Effector CD4-positive, alpha-beta T cell (primary cell): ENCODE results near the gene CHRDL2.

Experiments
- DNase-seq: peaks from one replicate; pipeline ENCODE4 v3.0.0-alpha.2; 2020

The CHRDL2 gene

DNA sequence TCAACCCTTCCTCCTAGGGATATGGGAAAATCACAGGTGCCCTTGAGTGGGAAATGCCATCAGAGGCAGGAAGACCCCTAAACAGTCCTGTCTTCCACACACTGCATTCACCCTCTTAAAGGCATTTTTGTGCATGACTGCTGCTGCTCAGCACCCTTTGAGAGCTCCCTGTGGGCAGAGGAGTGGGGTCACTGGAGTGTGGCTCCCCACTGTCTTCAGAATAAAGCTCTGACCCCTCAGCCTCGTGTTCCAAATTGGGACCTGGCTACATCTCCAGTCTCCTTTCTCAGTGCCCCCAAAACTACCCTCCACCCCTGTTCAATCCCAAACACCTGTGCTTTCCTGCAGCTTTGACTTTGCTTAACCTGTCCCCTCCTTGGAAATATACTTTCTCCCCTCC lies 46.6 kb downstream of the CHRDL2 start:
- no peak for DNase-seq

DNA sequence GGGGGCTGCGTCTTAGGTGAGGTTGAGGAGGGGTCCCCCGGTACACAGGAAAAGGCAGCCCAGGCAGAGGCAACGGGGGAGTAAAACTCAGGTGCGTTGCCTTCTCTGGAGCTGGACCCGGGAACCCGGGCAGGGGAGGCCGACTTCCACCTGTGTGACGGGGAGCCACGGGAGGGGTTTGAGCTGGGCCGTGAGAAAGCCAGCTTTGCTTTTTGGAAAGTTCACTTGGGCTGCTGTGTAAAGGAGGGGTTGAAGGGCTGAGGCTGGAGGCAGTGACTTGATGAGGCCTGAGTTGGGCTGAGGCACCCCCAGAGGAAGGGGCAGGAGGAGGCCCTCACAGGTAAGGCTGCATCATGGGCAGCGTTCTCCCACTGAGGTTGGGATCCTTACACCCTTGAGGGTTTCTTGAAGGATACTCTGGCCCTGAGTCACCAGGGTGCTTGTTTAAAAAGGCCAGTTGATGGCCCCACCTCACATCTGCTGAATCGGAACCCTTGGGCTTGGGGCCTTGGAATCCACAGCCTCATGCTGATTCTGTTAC lies 47.2 kb downstream of the CHRDL2 start:
- DNase-seq: no peak

DNA sequence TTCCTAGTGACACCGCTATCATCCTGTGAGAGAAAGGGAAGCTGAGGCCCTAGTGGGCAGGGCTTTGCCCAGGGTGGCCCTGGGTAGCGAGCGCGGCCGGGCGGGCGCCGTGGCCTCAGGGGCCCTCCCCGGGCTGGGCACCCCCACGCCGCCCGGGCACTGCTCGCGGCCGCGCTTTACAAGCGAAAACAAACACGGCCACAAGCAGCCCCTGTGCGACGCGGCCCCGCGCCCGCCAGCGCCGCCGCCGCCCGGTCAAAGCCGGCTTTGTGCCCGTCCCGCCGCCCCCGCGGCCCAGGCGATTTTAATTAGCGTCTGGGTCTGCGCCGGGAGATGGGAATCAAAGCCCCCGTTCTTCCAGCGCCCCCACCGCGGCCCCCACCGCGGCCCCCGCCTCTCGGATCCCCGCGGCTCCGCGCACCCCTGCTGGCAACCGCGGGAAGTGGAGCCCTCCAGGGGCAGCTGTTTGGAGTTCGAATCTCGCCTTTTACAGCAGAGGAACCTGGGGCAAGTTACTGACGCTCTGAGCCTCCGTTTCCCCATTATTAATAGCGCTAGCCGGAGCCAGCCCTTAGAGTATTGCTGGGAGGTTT lies 47.9 kb downstream of the CHRDL2 start:
- no peak for DNase-seq

DNA sequence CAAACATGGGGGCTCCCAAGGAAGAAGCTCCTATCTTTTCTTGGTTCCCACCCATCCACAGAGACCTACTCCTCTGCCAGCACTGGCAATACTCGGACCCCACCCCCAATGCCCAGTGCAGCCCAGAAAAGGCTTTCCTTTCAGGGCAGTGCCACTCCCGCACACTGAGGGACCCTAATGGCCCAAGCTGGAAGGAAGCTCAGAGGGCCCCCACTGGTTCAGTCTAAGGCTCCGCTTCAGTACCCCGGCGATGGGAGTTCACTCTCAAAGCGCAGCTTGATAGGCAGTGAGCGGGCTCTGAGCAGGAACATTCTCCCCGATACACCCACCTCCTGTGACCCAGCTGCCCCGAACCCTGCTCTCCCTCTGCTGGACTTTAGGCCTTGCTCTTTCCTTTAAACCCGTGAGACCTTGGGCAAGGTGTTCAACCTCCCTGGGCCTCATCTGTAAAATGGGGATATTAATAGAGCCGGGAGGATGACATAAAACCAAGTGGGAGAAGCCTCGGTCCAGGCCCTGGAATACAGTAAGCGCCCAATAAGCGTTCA lies 48.4 kb downstream of the CHRDL2 start:
- DNase-seq: no peak

DNA sequence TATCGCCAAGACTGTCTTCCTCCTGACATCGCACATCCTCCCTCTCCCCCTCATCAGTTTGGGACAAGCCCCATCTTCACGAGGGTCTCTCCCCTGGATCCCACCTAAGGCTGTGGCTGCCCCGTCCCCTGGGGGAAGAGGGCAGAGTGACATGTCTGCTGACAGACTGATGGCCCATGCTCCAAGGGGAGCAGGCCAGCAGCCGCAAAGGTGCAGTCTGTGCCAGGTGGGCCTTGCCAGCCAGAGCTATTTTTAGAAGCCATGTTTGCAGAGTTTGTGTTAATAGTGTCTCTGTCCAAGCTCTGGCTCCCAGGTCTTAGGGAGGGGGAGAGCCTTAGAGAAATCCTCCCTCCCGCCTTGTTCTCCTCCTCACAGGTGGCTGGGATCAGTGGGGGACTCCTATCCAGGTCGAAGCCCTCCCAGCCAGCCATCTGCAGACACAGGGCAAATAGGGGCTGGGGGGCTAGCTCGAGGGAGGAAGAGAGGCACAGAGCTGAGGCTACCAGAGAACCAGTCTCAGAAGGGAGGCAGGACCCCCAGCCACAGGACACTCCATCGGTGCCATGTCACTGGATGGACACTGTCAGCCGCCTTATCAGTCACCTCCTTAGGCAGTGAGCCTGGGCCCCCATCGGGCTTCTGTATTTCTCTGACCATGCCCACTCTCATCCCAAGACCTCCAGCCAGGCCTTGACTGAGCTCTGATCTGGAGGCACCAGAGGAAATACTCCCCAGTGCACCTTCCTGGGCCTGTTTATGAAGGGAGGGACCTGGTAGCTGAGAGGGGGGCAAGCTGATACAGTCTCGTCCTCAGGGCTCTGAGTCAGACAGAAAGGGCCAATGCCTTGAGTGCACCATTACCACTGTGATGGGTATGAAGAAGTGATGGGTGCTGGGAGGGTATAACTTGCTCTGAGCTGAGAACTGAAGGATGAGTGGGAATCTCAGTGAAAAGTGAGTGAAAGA lies 49.3 kb downstream of the CHRDL2 start:
- no peak for DNase-seq

DNA sequence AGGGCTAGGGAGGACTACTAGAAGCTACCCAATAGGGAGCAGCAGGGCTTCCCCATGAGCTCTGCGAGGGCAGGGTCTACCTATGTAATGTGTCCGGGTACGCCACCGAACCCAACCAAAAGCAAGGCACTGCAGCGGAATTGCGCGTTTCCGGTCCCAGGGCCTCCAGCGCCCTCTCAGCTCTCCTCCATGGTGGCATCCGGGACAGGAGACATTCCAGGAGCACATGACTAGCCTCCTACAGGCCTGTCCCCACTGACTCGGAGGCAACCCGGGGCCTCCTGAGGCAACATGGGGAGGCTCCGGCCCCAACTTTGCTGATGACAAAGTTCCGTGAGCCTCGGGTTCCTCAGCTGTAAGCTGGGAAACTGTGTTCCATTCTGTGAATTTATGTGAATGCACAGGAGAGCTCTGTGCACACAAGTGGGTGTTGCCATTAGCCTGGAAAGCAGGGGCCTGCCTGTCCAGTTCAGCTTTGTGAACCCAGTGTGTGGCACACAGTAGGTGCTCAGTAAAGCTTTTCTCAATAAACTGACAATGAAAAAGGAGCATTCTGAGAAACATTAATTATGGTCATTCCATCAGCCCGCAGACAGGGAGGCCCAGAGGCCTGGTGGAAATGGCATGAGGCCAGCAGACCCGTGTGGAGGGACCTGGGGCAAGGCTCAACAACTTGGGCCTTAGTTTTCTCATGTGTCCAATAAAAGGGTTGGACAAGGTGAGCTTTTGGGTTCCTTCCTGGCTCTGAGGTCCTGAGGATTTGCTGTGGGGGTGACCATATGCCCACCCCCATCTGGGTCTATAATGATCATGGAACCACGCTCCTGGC lies 50.3 kb downstream of the CHRDL2 start:
- no peak for DNase-seq

DNA sequence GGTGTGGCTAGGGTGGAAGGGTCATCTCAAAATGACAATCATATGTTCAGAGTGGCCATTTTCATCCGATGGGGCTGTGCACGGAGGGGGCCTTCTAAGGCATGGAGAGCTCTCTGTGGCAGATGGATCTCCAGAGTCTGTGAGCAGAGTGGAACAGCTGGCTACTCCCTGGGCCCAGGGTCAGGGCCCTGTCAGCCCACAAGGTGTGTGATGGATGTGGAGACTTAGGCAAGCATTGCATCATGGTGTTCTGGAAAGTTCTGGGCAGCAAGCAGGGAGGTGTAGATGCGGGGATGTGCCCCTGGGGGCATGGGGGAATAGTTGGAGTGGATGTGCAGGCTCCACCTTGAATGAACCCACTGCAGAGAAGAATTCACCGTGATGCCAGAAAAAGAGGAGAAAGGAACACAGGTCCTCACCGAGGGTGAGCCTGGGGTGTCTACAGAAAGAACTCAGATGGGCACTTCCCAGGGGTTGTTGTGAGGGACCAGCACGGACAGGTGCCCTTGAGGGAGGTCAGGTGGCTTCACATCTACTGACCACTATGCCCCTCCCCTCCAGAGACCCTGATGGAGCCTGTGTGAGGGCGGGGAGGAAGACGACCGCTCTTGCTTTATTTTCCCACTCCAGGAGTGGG lies 51.1 kb downstream of the CHRDL2 start:
- DNase-seq: no peak

DNA sequence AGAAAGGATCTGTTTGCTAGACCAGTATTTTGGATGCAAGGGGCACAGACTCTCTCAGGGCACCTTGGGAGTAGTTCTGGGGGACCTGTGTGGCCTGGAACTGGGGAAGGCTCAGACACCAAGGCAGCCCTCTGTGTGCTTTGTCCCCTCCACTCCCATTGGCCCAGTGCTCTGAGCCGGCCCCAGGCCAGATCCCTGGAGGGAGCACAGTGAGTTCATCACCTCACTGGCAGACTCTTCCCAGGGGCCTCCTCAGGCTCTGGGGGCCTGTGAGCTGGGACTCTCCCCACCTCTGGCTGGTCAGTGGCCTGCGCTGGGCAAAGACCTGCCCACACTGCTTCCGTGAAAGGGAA lies 51.7 kb downstream of the CHRDL2 start:
- DNase-seq: no peak

DNA sequence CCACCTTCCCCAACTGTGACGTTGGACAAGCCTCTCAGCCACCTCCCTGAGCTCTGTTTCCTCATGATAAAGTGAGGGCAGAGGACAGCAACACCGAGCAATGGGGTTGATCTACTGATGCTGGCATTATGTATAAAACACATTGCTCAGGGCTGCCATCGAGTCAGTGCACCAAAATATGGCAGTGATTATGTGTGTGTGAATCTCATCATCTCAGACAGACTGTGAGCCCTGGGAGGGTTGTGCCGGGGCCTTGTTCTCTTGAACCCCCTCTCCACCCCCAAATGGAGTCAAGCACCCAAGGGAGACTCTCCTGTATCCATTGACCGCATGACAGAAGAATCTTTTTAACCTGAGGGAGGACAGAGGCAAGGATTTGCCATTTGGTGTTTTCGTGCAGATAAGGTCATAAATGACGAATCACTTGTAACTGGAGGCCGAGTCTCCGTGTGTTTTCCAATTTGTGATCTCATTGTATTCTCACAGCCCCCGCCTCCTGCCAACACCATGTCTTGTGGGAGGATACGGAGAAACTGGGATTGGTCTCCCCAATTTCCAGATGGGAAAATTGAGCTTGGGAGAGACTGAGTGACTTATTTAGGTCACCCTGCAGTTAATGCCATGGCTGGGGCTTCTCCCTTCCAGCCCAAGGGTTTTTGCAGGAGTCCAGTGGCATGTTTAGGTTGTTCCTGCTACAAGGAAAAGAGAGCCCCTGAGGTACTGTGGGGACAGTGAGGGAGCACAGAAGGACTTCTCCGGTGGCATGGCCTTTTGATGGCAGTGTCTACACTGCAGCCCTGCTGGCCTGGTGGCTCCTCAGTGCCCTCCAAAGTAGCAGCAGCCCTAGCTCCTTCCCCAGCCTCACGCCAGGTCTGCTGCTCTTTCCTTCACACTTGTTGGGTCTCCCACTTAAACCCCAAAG lies 52.4 kb downstream of the CHRDL2 start:
- no peak for DNase-seq

DNA sequence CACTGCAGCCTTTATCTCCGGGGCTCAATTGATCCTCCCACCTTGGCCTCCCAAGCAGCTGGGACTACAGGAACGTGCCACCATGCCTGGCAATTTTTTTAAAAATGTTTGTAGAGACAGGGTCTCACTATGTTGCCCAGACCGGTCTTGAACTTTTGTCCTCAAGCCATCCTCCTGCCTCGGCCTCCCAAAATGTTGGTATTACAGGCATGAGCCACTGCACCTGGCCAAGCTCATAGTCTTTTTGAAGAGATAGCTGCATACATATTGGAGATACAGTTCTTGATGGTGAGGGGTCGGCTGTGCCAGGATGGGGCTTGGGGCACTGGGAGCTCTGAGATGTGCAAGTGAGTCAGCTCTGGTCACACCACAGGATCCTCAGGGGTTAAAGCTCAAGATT lies 53.2 kb downstream of the CHRDL2 start:
- DNase-seq: no peak

DNA sequence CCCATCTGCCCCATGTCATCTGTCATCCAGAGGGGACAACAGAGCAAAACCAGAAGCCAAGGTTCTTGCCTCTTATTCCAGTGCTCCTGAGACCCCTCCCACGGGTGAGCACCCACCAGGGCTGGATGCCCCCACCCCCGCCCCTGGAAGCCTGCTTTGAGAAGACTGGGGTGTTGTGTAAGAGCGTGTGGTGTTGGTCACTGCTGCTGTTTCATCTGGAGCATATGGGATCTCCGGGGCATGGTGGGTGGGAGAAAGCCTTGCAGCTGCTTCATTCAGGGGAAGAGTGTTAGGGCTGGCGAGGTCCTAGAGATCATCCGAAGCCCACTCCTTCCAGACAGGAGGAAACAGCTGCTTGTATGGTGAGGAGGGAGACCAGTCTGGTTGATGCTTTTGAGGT lies 54.1 kb downstream of the CHRDL2 start:
- DNase-seq: no peak

DNA sequence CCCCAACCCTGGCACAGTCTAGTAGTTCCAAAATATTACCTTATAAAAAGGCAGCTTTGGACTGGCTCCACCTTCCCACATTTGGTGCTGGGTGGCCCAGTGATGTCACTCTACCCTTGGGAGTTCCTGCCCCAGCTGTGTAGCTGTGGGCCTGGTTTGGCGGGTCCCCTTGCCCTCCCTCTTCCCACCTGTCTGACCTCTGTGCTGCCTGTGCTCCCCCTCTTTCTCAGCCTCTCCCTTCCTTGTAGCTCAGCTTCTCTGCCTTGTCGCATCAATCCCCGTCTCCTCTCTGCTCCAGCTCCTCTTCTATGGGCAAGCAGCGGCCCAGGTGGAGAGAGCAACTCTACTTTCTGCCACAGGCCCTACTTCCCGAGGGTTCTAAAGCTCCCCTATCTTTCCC lies 54.6 kb downstream of the CHRDL2 start:
- no peak for DNase-seq

DNA sequence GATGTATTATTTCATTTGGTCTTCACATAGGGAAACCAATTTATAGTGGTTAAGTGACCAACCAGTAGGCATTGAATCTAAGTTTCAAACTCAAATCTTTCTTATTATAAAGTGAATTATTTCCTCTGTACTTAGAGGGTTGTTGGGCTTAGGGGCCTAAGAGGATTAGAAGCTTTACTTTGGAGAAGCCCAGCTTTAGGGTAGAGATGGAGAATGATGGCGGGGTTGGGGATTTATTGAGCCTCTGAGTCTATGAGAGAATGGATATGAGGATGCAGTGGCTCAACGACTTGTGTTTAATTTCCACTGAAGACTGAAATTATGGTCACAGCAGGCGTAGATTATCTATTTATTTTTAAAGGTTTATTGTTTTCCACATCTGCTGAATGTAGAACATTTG lies 55.5 kb downstream of the CHRDL2 start:
- DNase-seq: no peak

DNA sequence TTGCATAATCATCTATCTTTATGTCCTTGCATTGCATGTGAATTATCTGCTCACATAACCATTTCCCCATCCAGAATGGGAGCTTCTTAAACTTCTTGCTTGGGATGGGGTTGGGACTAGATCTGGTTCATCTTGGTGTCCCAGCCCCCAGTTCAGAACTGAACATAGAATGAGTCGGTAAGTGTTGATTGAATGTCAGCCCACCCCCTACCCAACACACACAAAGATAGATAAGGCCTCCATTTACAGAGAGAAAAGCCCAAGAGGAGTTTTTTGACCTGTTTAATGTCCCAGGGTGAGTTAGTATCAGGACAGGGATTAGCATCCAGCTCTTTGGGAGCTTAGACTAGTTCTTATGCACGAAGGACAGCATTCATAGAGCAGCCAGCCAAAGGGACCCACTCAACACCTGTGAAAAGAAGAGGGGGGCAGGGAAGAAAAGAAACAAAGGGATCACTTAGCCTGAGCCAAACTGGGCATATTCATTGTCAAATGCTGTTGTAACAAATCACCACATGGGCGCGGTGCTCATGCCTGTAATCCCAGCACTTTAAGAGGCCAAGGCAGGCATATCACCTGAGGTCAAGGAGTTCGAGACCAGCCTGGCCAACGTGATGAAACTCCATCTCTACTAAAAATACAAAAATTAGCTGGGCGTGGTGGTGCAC lies 57.4 kb downstream of the CHRDL2 start:
- DNase-seq: no peak

DNA sequence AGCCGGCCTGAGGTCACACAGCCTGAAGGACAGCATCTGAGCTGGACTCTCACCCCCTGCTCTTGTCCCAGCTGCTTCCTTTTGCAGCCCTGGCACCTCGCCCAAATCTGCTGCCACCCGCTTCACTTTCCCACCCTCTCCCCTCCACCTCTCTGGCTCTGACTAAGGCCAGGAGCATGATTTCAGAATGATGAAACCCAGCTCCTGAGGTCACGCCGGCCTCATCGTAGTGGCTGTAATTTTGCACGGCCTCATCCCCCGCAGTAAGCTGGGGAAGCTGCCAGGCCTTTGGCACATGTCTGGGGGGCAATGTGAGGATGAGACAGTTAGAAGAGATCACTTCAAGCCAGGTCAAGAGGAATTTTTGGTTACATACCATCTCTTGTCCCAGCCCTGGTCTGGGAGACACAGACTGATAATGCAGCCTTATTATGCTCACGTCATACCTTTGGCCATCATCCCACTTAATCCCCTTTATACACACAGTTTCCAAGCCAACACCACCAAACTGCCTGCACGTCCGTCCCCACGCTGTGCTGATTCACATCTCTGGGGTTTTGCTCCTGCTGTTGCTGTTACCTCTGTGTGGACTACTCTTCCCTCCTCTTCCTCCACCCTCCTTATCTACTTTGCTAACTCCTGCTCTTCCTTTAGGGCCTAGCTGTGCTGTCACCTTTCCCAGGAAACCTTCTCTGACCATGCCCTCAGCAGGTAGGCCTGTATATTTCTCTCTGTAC lies 58.1 kb downstream of the CHRDL2 start:
- no peak for DNase-seq

DNA sequence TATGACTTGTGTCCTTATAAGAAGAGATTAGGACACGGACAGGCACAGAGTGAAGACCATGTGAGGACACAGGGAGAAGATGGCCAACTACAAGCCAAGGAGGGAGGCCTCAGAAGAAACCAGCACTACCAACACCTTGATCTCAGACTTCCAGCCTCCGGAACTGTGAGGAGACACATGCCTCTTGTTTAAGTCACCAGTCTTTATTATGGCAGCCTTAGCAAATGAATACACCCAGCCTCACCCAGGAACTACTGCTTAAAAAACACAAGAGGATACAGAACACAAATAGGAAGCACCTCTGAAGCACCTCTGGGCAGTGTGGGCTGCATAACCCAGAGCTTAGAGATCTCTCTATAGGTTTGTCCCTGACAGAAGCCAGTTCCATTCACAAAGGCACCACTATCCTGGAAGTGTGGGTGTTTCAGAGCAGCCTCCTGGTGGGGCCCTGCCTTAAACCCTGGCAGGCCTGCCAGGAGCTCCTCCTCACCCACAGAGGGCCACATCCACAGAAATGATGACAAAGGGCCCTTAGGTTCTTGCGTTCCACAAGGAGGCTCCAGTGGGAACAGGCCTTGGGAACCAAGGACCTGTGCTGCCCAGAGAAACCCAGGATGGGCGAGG lies 58.8 kb downstream of the CHRDL2 start:
- no peak for DNase-seq

DNA sequence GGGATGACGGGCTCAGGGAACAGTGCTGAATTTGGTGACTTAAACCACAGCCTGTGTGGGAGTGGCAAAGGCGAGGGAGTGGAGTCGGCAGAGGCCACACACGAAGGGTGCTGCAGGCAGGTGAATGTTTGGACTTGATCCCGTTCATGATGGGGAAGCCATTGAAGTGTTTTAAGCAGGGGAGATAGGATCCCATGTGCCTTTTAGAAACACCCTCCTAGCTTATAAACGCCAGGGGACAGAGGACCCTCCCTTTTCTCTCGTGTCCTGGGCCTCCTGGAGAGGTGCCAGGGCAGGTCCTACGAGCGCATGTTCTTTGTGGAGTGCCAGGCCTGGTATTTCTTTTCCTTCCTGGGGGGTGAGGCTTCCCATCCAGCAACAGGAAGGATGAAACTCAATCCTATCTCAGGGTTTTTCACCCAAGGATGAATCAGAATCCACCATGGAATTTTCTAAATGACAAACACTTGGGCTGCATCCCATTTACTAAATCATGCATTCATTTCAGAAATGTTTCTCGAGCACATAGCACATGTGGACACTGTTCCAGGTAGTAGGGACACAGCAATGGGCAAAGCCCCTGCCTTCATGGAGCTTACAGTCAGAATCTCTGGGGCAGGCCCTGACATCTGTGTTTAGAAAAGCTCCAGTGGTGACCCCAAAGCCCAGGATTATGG lies 59.6 kb downstream of the CHRDL2 start:
- DNase-seq: no peak

DNA sequence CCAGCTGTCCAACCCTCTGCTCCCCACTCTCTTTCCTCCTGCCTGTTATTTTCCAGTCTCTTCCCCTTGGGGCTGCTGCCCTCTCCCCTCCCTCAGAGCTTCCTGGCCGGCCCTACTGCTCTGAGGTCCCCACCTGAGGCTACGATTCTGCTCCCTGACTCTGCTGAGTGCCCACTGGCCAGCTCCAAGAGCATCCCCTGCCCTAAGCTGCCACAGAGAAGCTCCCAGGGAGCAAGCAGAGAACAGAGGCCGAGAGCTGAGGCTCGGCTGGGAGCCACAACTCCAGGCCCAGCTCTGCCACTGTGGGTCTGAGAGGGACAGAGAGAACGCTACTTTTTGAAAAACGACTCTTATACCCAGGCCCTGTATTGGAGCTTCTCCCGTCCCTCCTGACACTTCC lies 61.1 kb downstream of the CHRDL2 start:
- DNase-seq: no peak
